Measurements from ENCODE around the gene PIP5K1B.

- TF ChIP-seq CTCF (conservative IDR thresholded peaks at IDR 0.05; ENCODE audit: low read length) (no peak), EZH2phosphoT487 (IDR thresholded peaks at IDR 0.05; ENCODE audit: borderline replicate concordance, low read depth, low read length) (no peak)
Measured at GRCh38 chr9:68797116-68797515, 92.1 kb downstream of the PIP5K1B start.

Data from OCI-LY7 (cell line).